Activated T-cell treated with anti-CD3 and anti-CD28 coated beads for 24 hours (primary cell): ENCODE measurements around the gene FBXO10.
"Not testable (repeated sequence)": the region's sequence is repeated elsewhere in the genome, so short reads cannot be mapped to it uniquely, and the experiment has no call there.

Experiments used
- DNase-seq: peaks from one replicate; pipeline ENCODE4 v3.0.0-alpha.2; 2020; ENCODE audit warnings: low read depth

Gene FBXO10

DNA sequence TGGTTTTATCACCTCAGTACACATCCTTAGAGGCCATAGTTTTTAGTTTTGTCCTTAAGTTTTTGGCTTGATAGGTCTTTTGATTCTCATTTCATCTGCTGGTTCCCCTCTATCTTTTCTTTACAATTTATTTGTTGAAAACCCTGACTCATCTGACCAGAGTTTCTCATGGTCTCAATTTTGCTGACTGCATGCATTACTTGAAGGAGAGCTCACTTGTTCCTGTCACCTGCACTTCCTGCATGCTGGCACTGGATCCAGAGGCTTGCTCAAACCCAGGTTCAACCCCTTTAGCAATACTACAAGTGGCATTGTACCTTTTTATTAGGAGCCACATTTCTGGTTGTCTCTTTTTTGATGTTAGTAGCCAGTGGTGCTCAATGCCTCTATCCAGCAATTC, 26.7 kb downstream of the FBXO10 start:
- DNase-seq, result no peak

DNA sequence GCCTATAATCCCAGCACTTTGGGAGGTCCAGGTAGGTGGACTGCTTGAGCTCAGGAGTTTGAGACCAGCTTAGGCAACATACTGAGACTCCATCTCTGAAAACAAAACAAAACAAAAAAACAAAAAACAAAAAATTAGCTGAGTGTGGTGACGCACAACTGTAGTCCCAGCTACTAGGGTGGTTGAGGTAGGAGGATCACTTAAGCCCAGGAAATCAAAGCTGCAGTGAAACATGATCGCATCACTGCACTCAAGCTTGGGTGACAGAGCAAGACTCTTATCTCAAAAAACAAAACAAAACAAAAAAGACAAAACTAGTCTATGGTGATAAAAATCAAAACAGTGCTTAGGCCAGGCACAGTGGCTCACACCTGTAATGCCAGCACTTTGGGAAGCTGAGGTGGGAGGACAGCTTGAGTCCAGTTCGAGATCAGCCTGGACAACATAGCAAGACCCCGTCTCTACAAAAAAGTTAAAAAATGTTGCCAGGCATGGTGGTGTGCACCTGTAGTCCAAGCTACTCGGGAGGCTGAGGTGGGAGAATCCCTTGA, 28.8 kb downstream of the FBXO10 start:
- DNase-seq, result no peak

DNA sequence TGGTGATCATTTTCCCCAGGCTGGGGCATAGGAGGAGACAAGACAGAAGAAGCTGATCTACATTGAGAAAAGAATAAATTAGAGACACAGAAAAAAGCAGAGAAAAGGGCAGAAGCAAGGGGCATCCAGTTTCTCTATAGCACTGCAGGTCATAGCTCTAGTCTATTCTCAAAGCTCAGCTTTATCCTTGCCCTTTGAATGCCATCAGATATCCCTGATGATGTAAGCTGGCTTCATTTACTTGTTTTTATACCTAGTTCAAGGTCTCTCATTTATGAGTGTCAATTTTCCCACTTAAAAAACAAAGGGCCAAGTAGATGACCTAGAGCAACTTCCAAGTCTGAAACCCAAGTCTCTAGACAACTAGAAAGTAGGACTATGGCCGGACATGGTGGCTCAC, 32.7 kb downstream of the FBXO10 start:
- DNase-seq, result no peak

DNA sequence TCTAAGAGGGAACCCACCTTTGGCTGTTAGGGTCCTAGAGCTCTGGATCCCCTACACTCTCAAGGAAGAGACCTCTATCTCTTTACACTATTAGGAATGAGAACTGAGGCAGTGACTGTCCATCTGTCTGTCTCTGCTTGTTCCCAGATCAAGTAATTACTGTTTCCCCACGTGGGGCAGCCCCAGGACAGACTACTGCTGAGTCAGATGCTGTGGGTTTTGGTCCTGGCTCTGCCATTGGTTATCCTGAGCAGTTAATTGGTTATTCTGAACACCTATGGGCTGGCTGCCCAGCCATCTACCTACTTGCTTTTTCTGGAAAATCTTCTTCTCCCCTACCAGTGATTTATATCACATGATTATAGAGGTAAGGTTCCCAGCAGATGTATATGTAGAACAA, 33.3 kb downstream of the FBXO10 start:
- no peak for DNase-seq

DNA sequence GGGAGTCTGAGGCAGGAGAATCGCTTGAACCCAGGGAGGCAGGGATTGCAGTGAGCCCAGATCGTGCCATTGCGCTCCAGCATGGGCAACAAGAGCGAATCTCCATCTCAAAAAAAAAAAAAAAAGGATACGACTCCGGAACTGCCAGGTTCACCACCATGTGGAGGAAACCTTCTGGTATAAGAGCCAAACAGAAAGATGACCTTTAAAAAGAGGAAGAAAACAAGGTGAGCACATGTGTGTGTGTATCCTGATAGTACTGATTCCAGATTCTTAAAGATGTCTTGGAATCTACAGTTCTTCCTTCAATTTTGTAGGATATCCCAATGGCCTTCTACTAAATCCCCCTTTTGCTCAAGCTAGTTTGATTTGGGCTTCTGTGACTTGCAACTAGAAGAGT, 33.7 kb downstream of the FBXO10 start:
- DNase-seq, result no peak

DNA sequence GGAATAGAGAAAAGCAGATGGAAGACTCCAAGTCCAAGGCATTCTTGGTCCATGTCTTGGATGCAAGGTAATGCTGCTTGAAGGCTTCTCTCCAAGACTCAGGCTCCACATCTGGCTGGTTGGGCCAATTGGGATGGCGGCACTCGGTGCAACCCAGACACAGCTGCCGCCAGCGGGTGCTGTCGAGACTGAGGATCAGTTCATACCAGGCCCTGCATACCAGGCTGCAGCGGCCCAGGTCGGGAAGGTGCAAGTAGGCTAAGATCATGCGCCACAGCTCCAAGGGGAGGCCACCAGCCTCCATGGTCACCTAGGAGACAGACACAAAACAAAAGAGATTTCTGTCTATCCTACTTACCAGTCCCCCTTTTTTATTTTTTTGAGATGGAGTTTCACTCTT, 34.7 kb downstream of the FBXO10 start:
- DNase-seq, result no peak

DNA sequence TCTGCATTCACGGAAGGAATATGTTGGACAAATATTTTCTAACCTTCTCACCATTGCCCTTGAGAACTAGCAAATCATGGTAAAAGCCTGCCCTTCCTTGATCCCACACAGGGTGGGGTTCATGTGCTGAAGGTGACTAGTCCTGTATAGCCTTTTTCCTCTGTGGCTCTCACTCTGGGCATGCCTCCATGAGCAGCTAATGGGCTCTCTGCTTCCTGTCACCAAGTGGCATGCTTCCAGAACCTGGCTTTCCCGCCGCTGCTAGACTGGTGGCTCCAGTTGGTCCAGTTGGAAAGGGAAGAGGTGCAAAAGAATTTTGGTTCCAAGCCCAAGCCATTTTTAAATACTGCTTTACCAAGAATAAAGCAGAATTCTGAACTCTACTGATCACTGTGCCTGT, 35.5 kb downstream of the FBXO10 start:
- no peak for DNase-seq

DNA sequence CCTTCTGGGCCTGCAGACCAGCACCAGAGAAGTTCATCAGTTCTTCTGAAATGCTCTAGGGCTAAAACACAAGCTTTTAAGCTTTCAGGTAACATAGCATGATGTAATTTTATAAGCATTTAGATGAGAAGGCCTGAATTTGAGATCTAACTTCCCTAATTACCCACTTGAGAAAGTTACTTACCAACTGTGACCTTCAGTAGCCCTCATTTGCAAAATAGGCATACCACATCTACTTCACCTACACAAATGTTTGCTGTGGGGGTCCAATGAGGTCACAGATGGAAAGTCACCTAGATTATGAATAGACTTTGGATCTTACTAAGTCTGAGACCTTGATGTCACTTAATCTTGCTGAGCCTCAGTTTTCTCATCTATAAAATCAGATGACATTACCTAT, 36.5 kb downstream of the FBXO10 start:
- DNase-seq, result no peak

DNA sequence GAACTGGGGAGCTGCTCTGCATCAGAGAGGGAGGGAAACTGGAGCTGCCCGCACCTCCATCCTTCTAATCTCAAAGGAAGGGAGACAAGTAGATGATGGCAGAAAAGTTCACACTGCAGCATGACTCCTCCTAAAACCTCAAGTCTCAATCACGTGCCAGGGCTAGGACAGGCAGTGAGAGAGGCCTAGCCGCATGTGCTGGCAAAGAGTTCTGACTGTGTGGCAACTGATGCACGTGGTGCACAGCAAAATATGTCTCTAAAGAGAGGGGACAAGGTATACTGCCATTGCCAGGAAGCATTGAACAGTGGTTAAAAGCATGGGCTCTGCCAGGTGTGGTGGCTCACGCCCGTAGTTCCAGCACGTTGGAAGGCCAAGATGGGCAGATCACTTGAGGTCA, 38.1 kb downstream of the FBXO10 start:
- DNase-seq, result no peak

DNA sequence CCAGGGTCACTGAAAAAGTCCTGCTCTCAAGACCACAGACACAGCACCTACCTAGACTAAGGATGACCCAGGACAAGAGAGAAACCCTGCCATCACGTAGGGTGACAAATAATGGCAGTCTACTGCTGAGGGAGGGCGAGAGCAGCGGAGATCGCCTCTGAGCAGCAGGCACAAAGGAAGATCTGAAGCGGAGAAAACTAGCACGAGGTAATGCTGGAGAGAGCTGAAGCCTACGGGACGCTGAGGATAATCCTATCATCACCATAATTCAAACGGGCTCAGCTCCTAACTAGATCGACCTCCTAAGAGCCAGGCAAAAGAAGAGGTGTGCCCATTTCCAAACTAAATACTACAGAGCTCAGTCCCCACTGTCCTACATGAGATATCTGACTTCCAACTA, 41.3 kb downstream of the FBXO10 start:
- DNase-seq, result no peak

DNA sequence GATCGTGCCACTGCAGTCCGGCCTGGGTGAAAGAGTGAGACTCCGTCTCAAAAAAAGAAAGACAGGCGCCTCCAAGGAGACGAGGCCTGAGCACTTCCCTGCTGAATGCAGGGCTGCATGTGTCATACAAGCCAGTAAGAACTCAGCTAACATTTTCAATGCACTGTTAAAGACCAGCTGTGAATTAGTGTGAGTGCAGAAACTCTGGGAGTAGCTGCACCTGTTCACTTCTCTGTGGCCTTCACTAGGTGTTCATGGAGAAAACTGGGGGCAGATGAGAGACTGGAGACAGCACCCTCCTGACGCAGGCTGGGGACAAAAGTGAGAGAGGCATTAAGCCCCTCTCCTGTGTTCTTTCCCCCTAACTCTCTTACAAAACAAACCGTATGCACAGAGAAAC, 41.8 kb downstream of the FBXO10 start:
- no peak for DNase-seq

DNA sequence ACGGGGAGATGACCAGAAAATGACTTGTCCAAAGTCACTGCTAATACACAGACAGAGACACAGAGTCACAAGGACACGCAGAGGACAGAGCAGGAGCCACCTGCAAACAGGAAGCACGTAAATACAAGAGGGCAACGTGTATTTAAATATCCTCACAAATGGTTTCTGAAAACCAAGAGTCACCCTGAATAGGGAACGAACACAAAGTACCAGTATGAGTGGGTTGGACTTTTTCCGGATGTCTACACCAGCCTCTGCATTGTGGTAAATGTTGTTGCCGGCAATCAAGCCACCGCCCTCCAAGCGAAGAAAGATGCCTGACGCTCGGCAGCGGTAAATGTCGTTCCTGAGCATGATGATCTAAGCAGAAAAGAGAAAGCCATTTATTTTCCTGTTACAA, 44.5 kb downstream of the FBXO10 start:
- DNase-seq, result no peak

DNA sequence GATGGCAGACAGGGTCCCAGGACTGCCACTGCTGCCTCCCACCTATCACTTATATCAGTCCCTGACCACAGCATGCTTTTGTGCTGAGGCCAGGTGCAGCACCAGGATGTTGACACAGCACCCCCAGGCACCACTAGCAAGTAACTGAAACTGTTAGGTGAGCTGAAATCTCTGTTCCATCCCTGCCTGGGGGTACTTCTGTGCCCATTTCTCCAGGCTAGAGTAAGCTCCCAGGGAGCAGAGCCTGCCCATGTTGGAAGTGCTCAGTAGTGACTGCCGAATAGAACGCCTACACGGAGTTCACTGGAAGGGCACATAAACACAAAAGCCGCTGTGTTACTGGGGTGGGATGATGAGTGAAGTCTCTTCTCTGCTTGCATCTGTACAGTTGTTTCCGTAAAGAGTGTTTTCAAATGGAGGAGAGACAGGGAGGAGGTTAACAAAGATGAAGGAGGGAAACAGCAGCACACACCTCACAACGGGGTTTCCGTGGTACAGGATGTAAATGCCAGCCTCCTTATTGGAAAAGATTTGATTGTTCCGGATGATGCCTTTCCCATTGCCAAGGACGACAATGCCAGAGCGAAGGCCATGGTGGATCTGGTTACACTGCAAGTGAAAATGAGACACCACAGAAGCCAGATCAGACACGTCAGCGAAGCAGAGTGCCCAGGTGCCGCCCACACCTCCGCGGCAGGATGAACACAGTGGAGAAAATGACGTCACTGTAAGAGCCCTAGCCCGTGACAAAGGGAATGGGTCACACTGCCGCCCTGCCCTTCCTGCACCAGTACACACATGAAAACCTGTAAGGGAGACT, 47.3 kb downstream of the FBXO10 start:
- peak; percentile 66 for DNase-seq

DNA sequence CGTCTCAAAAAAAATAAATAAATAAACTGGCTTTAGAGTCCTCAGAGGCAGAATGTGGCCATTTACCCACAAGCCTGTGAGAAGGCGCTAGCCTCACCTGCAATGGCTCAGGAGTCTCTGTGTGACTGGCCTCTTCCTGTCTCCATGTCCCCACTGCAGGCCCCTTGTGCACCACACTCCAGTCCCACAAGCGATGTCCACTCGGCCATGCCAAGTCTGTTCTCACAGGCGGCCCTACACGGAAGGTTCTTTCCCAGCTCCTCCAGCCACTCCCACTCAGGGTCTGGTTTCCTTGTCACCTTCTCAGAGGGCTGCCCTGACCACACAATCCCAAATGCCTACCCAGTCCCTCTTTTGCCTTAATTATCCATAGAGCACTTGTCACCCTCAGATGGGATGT, 52.3 kb downstream of the FBXO10 start:
- DNase-seq, result no peak

DNA sequence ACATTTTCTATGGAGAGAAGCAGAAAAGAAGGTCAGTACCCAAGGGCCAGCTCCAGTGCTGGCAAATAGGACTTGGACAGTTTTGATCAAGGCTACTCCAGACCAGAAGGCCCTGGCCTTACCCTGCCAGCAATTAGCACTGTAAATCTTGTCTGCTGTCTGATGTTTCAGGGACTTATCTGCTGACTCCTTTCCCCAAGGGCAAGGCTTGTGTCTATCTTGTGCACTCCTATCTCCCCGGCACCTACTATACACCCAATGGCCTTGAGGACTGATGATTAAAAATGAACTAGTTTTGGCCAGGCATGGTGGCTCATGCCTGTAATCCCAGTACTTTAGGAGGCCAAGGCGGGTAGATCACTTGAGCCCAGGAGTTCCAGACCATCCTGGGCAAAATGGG, 53.2 kb downstream of the FBXO10 start:
- no peak for DNase-seq

DNA sequence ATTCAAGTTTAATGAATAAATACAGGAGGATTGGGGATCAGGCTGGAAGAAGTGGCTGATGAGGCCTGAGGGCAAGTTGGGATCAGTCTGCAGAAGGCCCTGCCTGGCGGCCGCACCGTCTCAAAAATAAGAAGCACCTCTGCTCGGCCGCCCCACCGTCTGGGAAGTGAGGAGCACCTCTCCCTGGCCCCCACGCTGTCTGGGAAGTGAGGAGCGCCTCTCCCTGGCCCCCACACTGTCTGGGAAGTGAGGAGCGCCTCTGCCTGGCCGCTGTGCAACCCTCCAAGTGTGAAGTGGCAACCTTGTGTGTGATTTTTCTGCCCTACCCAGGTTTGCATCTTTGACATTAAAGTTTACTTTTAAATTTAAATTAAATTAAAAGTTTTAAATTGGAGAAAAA, 55.1 kb downstream of the FBXO10 start:
- no peak for DNase-seq

DNA sequence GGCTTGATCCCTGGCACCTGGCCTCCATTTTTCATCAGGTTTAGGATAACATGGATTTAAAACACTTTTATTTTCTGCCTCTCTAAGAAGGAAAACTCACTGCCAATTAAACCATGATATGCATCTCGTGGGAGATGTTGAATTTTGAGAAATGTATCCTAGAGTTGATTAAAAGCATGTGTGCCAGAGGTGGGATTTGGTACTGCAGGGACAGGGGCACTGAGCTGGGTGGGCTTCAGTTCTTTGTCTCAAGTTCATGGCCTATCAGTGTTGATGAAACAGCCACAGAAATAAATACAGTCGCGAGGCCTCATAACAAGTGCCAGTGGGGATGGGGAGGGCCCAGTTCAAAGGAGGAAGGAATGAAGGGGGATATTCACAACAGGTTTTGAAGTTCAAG, 55.5 kb downstream of the FBXO10 start:
- DNase-seq, result no peak

DNA sequence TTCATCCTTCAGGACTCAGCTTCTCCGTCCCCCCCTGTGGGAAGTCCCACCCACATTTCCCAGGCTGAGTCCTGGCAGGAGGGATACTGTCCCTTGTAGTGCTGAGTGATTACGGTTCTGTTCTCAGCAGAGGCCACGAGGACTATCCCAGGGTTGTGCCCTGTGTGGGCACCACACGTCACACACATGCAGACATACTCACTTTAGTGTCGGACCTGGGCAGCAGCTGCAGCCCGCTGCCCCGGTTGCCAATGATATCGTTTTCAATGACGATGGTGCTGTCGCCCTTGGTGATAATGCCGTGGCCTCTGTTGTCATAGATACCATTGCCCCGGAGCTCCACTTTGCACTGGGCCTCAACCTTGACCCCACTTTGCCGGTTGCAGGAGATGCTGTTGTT, 58.3 kb downstream of the FBXO10 start:
- DNase-seq, result no peak

DNA sequence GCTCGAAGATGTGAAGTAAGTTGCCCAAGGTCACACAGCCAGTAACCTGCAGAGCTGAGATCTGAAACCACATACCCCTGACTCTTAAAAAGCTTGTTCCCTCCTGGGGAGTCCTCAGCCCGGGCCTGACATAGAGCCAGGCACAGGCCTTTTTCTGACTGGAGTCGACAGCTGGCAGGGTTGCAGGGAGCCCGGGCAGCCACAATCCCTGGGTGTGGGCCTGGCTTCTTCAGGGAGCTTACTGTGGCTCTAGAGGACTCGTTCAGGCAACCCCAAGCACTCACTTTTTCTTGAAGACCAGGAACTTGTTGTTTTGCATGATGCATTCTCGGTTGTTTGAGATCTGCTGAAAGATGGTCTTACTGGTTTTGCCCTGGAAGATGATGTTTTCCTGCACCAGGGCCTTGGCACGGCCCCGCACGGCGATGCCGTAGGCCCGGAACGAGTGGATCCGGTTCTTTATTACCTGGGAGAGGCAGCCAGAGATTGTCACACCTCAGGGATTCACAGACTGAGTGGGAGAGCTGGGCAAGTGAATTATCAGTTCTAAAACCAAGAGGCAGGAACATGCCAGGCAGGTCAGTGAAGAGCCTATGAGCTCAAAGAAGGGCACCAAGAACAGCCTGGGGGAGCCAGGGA, 60.4 kb downstream of the FBXO10 start:
- DNase-seq, result no peak

DNA sequence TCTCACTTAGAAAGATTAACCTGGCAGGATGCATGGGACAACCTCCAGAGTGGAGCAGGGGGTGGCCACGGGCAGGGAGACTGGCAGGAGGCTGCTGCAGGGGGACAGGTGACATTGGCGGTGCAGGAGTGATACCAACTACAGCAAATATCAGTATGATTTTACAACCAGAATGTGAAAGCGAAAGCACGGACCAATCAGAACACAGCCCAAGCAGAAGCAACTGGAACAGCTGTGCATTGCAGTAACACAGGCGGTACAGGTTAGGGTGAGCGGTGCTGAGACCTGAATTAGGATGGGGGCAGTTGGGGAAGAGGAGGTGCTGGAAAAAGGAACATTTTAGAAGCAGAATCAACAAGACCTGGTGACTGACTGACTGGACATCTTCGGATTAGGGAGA, 61.2 kb downstream of the FBXO10 start:
- no peak for DNase-seq

DNA sequence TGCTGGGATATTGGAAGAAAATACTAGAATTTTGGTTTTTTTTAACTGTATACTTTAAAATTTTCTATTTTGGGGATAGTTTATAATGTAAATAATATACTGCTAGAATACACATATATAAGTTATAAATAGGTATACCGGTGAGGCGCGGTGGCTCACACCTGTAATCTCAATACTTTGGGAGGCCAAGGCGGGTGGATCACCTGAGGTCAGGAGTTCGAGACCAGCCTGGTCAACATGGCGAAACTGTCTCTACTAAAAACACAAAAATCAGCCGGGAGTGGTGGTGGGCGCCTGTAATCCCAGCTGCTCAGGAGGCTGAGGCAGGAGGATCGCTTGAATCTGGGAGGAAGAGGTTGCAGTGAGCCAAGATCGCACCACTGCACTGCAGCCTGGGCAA, 61.8 kb downstream of the FBXO10 start:
- DNase-seq, result not testable (repeated sequence)

DNA sequence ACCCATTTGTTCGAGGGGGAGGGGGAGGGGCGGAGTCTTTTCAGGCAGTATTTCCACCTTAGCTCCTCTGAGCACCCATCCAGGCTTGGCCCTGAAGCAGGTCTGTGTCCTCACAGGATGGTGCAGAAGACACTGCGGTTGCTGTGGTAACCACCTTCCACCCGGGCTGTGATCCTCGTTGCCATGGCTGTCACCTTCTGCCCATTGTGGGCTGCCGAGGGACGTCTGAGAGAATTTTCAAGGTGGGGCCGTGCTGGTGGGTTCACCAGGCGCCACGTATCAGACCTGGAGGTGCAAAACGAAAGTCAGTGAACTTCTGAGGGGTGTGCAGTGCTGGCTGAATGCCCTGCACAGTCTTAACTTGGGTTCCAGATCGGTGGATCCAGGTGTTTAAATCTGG, 63.7 kb downstream of the FBXO10 start:
- no peak for DNase-seq
